ENCODE data around the gene MAML1.
"Not testable (repeated sequence)": the region's sequence is repeated elsewhere in the genome, so short reads cannot be mapped to it uniquely, and the experiment has no call there.

Gene MAML1

DNA sequence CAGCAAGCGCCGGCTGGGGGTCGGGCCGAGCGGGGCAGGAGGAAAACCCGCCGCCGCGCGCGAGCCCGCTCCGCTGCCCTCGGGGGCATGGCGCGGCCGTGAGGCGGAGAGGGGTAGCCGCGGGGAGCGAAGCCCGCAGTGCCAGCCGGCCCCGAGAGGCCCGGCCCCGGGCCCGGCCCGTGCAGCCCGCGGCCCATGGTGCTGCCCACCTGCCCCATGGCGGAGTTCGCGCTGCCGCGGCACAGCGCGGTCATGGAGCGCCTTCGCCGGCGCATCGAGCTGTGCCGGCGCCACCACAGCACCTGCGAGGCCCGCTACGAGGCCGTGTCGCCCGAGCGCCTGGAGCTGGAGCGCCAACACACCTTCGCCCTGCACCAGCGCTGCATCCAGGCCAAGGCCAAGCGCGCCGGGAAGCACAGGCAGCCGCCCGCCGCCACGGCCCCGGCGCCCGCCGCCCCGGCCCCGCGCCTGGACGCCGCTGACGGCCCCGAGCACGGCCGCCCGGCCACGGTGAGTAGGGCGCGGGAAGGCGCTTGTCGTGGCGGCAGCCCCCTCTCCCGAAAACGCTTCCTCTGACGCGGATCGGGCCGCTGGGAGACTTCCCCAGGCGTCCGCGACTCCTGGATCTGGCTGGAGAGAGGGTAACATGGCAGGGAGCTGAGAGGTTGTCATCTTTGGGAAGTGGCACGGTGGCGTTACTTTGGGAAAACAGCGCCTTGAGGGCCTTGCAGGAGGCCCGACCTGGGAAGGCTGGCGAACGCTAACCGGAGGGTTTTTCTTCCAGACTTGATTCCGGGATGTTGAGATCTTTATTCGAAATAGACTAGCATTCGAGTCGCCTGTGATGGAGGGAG is 523 bp downstream of the MAML1 start:
- DNase-seq: peak; percentile 40

GRCh38 chr5:179733772-179734126 is 1.1 kb downstream of the MAML1 start:
- no peak for DNase-seq

DNA sequence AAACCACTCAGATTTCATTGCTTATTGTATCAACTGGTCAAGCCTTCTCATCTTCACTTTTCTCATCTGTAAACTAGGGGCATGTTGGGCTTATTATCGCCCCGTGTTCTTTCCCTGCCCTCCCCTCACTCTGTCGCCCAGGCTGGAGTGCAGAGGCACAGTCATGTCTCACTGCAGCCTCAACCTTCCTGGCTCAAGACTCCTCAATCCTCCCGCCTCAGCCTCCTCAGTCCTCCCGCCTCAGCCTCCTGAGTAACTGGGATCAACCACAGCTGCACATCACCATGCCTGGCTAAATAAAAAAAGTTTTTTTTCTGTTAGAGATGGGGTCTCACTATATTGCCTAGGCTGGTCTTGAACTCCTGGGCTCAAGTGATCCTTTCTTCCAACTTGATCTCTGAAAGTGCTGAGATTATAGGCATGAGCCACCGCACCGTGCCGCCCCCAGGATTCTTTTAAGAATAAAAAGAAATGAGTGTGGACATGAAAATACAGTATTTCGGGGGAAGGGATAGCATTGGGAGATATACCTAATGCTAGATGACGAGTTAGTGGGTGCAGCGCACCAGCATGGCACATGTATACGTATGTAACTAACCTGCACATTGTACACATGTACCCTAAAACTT is 2.0 kb downstream of the MAML1 start:
- no peak for DNase-seq

DNA sequence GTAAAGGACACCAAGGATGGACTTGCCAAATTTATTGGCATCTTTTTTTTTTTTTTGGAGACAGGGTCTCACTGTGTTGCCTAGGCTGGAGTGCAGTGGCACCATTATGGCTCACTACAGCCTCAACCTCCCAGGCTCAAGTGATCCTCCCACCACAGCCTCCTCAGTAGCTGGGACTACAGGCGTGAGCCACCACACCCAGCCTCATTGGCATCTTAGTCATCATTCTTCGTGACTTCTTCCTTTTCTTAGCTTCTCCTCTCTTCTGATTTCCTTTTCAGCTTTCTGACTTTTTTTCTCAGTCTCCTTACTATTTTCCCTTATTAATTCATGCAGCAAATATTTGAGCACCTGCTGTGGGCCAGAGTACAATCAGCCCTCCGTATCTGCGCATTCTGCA is 6.1 kb downstream of the MAML1 start:
- no peak for DNase-seq

- DNase-seq: not testable (repeated sequence)
Measured at GRCh38 chr5:179744106-179744505, 11.5 kb downstream of the MAML1 start.

DNA sequence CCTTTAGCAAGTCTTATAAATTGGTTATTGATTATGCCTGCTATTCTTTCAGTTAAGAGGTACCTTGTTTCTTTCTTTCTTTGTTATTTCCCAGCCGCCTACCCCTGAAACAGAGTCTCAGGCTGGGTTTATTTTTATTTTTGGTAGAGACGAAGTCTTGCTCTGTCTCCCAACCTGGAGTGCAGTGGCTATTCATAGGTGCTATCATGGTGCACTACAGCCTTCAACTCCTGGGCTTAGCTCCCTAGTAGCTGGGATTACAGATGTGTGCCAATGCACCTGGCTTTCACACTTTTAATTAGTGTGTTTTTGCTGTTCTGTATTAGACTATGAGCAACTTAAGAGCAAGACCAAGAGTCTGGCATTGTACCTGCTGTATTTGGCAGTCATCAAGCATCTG is 14.2 kb downstream of the MAML1 start:
- DNase-seq: no peak

- DNase-seq: no peak
Measured at GRCh38 chr5:179747811-179748210, 15.2 kb downstream of the MAML1 start.

GRCh38 chr5:179749857-179750508 is 17.4 kb downstream of the MAML1 start:
- DNase-seq: no peak

- no peak for DNase-seq
Measured at GRCh38 chr5:179753971-179754370, 21.3 kb downstream of the MAML1 start.

GRCh38 chr5:179755022-179755421 is 22.4 kb downstream of the MAML1 start:
- no peak for DNase-seq

DNA sequence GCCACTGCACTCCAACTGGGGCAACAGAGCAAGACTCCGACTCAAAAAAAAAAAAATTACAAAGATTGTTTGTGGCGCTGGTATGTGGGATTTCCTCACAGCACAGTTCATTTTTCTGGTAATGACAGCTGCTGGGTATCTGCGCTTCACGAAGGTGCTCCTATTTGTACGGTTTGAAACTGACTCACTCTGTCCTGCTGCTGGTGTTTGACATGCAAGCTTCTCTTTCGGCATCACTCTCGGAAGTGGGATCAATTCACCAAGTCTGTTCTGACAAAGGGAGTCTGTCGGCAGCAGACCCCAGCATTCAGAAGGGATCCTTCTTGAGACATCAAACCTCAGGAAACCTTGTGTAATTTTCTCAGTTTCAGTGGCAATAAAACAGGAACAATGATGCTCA is 26.3 kb downstream of the MAML1 start:
- DNase-seq: no peak

DNA sequence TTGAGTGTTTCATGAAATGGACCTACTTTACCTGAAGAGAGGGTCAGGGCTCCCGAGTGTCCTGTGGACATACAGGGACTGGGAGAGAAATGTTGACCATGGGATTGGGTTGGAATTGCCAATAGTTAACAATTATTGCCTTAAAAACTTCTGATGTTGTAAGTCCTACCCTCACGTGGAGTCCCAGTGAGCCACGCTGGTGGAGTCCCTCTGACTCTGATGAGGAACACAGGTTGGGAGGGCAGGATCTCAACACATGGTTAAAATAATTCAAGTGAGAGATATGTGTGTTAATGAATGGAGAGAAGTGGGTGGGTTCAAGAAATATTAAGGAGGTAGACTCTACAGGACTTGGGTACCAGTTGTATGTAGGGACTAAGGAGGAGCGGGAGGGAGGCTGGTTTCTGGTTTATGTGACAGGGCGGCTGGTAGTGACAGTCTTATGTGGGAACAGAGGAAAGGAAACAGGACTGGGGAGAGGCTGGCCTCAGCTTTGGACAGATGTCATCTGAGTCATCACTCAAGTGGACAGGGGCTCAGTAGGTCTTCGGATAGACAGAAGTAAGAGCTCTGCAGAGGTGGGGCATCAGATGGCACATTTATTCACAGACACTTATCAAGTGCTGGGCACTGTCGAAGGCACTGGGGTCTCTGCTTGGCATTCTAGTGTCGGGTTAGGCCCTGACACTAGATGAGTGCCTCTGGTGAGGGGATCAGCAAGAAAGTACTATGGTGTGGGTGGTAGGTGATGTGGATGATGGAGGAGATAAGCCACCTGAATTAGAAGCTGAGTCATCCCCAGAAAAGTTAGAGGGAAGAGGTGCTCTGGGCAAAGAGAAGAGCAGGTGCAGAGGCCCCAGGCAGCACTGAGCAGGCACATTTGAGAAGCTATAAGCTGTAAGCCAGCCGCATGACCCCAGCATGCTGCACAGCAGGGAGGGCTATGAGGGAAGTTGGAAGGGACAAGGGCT is 27.2 kb downstream of the MAML1 start:
- no peak for DNase-seq

DNA sequence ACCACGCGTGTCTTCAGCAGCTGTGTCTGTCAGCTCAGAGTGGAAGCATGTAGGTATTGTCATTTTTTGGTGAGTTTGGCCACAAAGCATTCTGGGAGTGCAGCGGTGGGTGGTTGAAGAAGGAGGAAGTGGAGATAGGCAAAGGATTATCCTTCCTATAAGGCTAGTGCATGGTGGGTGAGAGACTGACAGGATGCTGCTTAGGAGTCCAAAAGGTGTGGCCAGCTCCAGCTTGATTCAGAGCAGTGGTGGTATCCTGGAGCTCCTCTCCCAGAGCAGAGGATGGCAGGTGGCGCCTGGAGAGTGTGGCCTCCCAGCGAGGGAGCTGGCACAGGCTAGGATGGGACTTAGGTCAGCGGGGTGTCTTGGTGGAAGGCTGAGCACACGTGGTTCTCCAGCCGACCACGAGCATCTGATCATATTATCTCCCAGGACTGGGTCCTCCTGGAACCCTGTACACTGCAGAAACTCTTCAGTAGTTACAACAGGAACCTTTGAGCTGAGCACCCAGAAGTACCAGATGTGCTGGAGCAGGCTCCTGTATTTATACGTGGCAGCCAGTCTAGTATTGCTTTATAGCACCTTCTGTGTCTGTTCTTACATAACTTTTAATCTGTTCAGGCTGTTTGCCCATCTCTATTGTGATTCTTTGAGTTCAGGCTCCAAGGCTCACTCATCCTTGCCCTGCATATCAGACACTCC is 29.6 kb downstream of the MAML1 start:
- peak; percentile 26 for DNase-seq

- DNase-seq: no peak
Measured at GRCh38 chr5:179762781-179763176, 30.2 kb downstream of the MAML1 start.

DNA sequence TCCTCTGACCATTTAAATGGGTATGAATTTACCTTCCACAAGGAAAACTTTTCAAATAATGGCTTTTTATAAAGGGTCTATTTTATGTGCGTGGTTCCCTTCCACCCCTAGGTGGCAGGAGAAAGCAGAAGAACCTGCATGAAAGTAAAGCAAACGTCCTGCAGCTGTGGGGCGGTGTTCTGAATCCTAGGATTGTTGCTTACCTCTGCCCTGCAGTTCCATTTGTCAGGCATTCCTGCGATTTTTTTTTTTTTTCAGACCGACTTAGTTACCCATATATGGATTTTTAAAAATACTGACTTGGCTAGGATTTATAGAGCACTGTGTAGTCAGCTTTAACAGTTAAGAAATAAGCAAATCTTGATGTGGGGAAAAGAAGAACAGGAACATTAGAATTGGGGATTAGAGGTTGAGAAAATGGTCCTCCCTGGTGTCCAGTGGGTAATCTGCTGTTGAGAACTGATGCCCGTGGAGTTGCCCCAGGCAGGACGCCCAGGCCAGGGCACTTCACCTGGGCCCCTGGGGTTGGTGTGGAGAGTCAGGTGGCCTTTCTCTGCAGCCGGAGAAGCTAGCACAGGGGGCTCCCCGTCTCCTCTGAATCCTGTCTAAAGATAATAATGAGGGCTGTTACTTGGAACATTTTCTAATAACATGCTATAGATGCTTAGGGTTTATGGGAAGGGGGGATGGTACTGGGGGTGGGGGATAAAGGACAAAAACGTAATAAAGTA is 30.8 kb downstream of the MAML1 start:
- DNase-seq: peak; percentile 0

GRCh38 chr5:179764056-179764455 is 31.4 kb downstream of the MAML1 start:
- DNase-seq: no peak

- no peak for DNase-seq
Measured at GRCh38 chr5:179765400-179765799, 32.8 kb downstream of the MAML1 start.

DNA sequence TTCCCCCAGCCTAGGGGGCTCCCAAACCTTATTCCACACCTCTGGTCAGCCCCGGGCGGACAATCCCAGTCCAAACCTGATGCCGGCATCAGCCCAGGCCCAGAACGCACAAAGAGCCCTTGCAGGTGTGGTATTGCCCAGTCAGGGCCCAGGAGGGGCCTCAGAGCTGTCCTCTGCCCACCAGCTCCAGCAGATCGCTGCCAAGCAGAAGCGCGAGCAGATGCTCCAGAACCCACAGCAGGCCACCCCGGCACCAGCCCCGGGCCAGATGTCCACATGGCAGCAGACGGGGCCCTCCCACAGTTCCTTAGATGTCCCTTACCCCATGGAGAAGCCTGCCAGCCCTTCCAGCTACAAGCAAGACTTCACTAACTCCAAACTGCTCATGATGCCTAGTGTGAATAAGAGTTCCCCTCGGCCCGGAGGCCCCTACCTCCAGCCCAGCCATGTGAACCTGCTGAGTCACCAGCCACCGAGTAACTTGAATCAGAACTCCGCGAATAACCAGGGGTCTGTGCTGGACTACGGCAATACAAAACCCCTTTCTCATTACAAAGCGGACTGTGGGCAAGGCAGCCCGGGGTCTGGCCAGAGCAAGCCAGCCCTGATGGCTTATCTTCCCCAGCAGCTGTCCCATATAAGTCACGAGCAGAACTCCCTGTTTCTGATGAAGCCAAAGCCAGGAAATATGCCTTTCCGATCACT is 33.6 kb downstream of the MAML1 start:
- DNase-seq: no peak

DNA sequence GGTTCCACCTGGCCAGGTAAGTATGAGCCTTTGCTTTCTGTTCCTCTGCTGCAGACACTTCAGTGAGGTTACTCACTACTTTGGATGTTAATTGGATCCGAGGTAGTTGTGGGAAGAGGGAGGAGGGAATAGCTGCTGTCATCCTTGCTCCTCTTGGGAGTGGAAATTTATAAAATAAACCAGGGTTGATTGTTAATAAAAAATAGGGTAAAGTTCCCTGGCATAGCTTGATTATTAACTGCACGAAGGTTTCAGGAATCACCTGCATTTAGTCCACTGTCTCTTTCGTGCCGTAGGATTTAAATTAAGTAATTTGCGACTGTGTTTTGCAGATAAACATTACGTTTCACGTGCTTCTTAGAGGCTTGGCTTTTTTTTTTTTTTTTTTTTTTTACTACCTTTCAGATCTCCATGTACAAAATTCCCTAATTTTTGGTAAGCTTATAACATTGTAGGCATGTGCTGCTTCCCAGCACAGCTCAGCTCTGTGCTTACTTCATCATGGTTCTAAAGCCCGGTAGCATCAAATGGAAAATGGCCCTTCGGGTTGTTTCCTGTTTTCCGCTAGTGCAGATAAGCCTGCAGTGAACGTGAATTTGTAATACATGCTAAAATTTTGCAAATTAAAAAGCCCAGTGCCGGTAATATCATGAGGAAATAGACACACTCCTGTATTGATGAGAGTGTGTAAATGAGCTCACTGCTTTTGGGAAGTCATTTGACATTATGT is 34.3 kb downstream of the MAML1 start:
- DNase-seq: no peak

DNA sequence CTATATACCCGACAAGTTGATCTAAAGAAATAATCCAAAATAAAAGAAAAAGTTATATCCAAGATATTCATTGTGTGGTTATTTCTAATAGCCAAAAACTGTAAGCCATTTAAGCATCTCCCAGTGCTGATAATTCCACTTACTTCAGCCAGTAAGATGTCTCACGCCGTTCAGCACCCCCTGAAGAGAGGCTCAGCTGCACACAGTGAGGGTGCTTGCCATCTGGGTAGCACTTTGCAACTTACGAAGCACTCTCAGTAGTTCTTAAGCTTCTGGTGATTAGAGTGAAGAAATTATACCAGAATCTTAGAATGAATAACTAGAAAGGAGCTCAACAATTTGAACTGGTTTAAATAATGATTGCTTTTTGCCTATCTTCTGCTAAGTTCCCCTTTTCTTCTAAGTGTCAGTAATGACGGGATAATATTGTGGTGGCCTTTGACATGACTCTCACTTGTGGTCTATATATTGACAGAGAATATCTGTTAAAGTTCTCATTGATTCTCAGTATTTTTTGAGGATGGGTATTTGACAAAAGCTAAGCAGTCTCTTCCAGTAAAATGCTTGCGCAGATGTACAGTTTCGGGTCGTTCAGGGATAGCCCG is 35.0 kb downstream of the MAML1 start:
- DNase-seq: no peak
